EL (cell line): ENCODE measurements around the gene OARD1.
A peak's percentile ranks its signal among the peaks of the same experiment; 100 is the strongest.

Experiments
- DNase-seq: peaks from one replicate; pipeline ENCODE4 v3.0.0-alpha.2; 2016

Gene OARD1

GRCh38 chr6:41046084-41046483, 26.1 kb downstream of the OARD1 start:
- no peak for DNase-seq

DNA sequence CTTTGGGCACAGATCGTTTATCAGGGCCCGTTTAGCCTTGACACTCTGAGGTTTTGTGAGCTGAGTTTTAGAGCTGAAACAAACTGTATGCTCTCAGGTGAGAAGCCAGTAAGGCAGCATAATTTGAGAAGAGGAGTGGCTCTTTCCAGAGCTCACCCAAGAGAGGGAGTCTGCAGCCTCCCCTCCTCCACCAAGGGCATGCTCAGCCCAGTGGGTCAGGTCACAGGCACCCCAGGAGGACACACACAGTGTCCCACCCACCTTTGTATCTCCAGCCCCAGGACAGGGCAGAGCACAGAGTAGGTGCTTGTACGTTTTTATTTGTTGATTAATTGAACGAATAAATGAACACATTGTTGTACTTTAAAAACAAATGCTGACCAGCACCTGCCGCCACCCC, 26.5 kb downstream of the OARD1 start:
- DNase-seq: no peak

GRCh38 chr6:41043151-41043550, 29.0 kb downstream of the OARD1 start:
- no peak for DNase-seq

DNA sequence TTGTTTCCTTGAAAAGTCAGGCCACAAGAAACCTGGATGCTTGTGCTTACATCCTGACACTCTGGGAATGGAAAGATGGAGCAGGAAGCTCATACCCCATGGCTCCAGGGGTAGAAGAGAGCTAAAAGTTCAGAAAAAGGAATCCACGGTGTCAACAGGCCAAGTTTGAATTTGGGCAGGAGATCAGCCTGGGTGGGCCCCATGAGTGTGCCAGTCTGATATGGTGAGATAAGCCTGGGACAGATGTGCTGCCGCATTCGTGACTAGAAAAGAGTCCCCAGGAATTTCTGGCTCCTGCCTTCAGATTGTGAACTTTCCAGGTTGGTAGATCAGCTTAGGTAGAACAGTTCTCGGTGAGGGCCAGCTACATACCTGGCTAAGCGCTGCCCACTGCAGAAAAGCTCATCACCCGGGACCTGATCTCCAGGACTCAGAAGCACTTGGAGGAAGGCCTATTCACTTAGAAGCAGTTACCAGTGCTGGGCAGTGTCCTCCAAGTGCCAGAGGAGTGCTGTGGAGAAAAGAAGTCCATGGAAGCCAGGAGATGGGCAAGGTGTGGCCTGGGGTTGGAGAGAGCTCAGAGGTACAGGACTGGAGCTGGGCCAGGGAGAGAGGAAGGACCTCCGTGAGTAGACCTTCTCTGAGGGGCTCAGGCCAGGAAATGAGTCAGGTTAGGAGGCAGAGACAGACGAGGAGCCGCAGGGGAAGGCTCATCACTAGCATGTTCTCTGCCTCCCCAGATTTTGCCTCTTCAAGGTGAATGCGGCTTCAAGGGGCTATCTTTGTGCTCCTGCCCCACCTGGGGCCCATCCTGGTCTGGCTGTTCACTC, 29.7 kb downstream of the OARD1 start, which contains the start of gene TSPO2:
TSS of gene TSPO2 (plus strand) at position 242 of the 830 bp plus-strand sequence. CDS start at position 761, 519 bp downstream.
- DNase-seq: peak; percentile 23

GRCh38 chr6:41040940-41041536, 31.1 kb downstream of the OARD1 start:
- DNase-seq: no peak

GRCh38 chr6:41040101-41040939, 31.8 kb downstream of the OARD1 start:
- peak; percentile 53 for DNase-seq

DNA sequence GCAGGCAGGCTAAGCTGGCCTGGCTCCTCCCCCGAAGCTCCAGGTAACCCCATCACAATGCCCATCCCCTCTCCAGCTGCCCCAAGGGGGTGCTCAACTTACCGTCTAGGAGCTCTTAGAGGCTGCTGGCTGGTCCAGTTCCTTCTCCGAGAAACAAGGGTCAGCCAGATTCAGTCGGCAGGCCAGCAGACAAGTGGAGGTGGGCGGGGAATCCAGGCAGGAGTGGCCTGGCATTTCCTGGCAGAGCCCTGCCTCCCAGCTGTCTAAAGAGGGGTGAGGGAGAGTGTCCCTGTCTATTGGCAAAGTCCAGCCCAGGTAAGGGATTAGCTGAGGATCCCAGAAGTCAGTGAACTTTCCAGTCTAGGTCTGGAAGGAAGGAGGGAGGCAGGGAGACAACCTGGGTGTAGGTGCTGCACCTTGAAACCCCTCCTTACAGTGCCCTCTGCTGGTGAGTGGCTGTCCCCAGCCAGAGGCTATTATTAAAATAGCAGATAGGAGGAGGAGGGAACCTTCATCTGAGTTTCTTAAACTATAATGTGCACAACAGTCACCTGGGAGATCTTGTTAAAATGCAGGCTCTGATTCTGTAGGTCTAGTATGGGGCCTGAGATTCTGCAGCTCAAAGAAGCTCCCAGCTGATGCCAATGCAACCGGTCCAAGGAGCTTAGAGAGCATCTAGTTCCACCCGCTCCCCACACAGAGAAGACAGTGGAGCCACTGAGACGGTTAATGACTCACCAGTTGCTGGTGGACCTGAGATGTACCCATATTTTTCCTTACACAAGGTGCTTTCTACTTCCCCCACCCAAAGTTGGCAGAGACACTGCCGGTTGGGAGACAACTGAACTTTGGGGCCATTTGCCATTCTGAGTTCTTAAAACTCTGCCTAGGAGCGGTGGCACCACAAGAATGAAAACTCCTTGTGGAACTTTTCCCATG, 32.8 kb downstream of the OARD1 start, which contains the start of gene UNC5CL:
TSS of gene UNC5CL (minus strand) at position 162 of the 939 bp plus-strand sequence. CDS start 4,147 bp downstream, outside the sequence.
- peak; percentile 23 for DNase-seq

DNA sequence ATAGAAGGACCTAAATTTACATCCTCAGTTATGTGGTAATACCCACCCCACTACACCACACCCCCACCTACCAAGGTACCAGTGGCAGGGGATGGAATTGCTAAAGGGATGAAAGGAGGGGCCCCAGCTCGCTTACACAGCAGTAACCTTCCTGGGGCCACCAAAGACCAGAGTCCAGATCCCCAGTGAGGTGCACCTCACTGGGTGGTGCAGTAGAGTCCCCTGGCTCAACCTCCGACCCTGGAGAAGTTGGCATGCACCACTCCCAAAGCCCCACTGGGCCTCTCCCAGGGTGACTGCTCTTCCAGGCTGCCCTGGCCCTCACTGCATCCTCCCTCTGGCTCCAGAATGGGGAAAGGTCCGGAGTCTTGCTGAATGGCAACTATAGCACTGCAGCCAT, 34.0 kb downstream of the OARD1 start:
- DNase-seq: no peak

DNA sequence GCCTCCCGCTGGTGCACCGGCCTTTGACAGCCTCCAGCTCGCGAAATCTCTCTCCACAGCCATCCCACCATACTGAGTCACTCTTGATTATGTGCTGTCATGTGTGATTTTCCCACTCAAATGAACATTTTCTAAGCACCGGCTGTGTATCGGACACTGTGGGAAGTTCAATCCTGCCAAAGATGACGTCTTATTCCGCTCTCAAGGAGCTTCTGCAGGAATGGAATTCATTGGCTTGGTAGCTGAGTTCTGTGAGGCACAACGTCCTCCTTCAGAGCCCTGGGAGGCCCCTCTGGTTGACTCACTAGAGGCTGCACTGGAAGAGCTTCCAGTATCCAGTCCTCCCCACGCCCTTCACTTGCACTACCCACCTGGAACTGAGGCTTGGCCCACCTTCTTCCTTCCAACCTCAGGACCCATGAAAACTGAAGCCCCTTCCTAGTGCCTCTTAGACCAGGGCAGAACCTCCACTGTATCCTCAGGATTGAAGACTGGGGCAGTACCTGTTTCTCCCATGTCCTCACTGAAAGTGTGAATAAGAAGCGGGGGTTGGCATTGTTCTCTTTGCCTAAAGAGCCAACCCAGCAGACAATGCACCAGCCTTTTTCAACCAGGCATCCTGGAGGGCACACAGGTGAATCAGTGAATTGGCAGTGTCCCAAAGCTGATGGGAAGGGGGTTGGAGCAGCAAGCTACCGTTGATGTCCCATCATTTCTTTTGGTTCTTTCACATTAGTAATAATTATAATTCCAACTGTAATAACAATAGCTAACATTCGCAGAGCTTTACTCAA, 34.9 kb downstream of the OARD1 start:
- DNase-seq: no peak

DNA sequence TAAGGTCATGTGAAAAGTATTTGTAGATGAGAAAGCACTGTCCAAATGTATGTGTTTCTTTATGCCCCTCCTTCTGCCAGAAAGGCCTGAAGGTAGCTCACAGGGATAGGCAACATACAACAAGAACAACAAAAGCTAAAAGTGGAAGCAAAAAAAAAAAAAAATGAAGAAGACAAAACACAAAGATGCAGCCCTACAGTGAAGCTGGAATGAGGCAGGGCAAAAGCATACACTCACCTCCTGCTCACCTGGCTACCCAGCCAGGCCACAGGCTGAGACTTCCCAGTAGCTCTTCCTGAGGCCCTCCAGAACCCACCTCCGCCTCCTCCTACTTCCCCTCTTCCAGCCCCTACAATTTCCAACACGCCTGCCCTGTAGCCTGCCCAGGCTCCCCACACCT, 35.6 kb downstream of the OARD1 start:
- no peak for DNase-seq

DNA sequence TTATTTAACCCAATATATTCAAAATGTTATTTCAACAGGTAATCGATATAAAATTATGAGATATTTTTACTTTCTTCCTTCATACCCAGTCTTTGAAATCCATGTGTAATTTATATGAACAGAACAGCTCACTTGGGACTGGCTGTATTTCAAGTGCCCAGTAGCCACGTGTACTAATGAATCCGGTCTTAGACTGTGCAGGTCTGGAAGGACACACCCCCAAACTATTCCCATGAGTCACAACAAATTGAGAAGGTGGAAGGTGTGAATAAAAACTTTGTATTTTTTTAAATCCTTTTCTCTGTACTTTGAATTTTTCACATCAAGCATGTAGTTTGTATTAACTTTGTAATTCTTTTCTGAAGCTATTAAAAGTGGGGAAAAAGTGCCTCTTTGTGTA, 36.0 kb downstream of the OARD1 start:
- DNase-seq: no peak

DNA sequence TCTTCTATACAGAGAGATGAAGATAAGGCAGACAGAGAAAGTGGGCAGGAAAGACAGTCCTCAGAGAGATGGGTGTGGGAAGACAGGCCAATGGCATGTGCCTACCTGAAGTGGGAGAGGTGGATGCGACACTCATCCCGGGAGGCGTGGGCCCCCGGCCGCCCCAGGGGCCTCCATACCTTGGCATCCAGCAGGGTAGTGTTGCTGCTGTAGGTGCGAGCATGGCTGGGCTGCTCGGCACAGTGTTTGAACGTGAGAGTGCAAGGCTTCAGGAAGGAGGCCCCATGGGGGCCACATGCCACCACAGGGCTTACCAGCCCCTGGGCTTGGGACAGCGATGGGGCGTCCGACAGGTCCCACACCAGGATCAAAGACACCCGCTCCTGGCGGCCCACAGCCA, 38.4 kb downstream of the OARD1 start:
- no peak for DNase-seq

GRCh38 chr6:41032830-41033229, 39.3 kb downstream of the OARD1 start:
- no peak for DNase-seq

DNA sequence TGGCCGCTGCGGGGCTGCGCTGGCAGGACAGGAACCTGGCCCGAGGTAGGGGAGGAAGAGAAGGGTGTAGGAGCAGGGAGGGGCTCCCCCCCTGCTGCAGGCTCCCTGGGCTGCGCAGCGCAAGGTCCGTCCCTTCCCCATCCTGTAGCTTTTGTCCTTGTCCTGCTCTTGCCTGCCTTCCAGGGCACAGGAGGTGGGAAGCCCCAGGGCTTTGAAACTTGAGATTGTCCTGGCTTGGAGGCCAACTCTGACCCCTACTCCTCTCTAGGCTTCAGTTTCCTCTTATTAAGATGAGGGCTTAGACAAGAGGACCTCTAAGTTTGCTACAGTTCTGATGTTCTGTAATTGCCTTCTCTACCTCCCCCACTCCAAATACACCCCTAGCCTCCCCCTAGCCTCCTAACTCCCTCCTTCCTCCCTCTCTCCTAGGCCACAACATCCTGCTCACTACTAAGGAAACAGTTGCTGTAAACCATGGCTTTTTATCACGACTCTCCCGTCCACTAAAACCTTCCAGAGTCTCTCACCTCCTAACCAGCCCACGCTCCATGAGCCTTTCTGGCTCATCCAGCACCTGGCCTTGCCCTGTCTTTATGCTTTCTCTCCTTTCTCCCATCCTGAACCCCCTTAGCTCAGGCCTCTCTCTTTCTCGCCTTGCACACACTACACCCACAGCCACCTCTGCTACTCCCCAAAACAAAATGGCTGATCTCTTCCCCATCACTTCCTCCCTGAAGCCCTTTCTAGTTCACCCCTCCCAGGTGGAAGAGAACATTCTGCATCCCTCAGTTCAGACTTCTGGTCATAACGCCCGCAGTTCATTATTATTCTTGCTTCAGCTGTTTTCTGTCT, 43.4 kb downstream of the OARD1 start:
- DNase-seq: no peak

DNA sequence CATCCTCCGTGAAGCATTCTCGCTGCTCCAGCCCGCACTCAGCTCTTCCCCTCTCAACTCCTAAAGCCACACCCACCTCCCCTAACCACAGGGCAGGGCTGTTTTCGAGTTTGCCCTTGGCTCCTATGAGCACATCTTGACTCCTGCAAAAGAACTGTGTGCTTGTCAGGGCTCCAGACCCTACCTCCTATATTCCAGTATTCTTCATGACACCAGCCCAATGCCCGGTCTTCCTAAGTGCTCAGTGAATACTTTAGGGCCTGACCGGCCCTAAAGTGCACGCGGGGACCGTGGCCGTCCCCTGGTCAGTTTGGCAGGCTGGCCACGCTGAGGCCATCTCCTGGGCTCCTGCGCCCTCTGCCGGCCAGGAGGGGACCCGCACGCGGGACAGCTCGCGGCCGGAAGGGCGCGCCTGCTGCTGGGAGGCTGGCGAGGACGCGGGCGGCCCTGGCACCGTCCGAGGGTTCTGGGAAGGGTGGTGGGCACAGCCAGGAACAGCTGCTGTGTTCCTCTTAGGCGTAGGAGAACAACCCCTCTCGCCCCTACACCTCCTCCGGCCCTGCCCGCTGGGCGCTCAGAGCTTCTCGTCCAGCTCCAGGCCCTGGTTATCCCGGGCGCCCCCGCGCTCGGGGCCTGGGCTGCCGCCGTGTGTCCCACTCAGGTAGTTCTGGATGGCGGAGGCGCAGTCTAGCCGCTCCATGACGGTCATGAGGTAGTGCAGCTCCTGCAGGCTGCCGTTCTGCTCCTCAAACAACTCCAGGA, 44.2 kb downstream of the OARD1 start:
- DNase-seq: peak; percentile 72

- no peak for DNase-seq
Observed at GRCh38 chr6:41027241-41027640, 44.9 kb downstream of the OARD1 start.

DNA sequence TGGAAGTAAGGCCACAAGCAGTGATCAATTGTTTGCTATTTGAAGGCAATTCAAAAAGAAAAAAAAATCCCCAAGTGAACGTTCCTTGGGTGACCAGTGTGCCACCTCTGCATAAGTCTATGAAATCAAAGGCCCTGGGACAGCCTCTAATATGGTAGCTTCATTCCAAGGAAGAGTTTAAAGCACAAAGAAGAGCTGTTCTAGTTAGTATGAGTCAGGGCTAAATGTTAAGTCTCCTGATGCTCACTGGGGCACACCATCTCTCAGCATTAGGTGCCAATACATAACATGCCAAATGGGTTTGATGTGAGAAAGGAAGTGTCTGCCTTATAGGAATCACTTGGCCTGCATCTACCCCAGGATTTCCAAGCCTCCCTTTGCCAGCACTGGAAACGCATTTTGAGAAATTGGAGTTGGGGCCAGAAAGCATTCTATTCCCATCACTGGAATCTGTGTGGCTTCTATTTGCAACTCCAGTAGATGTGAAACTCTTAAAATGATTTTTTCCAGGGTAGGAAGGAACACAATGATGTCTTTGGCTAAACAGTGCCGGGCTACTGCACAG, 46.1 kb downstream of the OARD1 start:
- no peak for DNase-seq

- peak; percentile 19 for DNase-seq
Observed at GRCh38 chr6:41023114-41023513, 49.0 kb downstream of the OARD1 start.

DNA sequence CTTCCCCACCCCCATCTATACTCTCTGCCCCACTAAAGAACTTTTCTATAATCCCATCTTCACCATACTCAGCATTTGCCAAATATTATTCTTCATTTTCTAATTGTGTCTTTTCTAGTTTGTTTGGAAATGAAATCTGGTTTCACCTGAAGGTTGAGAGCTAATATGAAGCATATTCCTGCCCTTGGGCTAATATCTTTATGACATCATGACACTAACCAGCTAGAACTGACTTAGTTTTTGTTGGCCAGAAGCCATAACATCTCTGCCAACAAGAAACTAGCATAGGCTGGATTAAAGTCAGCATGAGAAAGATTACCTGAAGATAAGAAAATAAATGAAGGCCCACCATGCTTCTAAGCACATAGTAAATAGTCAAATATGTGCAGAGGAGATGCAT, 49.9 kb downstream of the OARD1 start:
- peak; percentile 62 for DNase-seq
